ENCODE data around the gene CHST8. TPM values are rescaled to one million over a fixed set of nuclear protein-coding genes. Genes with fewer than 3 reads are reported as not detected.

Gene CHST8
- total RNA-seq, 4 donors from 2014 or later: not detected

GRCh38 chr19:33686262-33686661 lies 64.5 kb downstream of the CHST8 start:
- 86% methylated on average over 8 of the region's 8 CpGs; no CpG with 5 or more reads in 1 of the 2 donors for WGBS, 2 donors (ENCODE audit: low coverage in 1 of 2)
- no peak overlapping the region for H3K27ac ChIP-seq
- intact Hi-C loops (cut with DNase I; ENCODE audit: low total_unique reads): no loop called here
- no peak overlapping the region for H3K4me3 ChIP-seq
- in situ Hi-C loops (cut with MboI; ENCODE audit: low pct_ligation_motif_present in 1 of 4, low pct_unique_long_range_greater_than_20kb in 1 of 4, low sequenced_read_pairs in 3 of 4): no loop called here
- DNase-seq: no peak
- peaks cover 40% of the 10 kb centered on the region for H3K27me3 ChIP-seq
- no peaks in the 10 kb centered on the region for H3K4me1 ChIP-seq
- TF ChIP-seq POLR2A (IDR thresholded peaks at IDR 0.05) (no peak), POLR2AphosphoS5 (IDR thresholded peaks at IDR 0.05) (no peak), EP300 (IDR thresholded peaks at IDR 0.05; ENCODE audit: low read depth) (no peak), CTCF (IDR thresholded peaks at IDR 0.05) (no peak)
- H3K9me3 ChIP-seq: no peaks in the 10 kb centered on the region
- H3K36me3 ChIP-seq: no peaks in the 10 kb centered on the region

GRCh38 chr19:33686687-33687480 lies 65.1 kb downstream of the CHST8 start:
- DNase-seq: no peak
- in situ Hi-C loops (cut with MboI; ENCODE audit: low pct_ligation_motif_present in 1 of 4, low pct_unique_long_range_greater_than_20kb in 1 of 4, low sequenced_read_pairs in 3 of 4): no loop called here
- Histone ChIP-seq H3K27ac (no peak overlapping the region), H3K36me3 (no peaks in the 10 kb centered on the region), H3K4me3 (no peak overlapping the region), H3K9me3 (no peaks in the 10 kb centered on the region), H3K27me3 (peaks cover 38% of the 10 kb centered on the region), H3K4me1 (no peaks in the 10 kb centered on the region)
- TF ChIP-seq EP300 (IDR thresholded peaks at IDR 0.05; ENCODE audit: low read depth) (no peak), POLR2AphosphoS5 (IDR thresholded peaks at IDR 0.05) (no peak), CTCF (IDR thresholded peaks at IDR 0.05) (no peak), POLR2A (IDR thresholded peaks at IDR 0.05) (no peak)
- 78 to 80% methylated on average over 5 to 22 of the region's 24 CpGs for WGBS, 2 donors (ENCODE audit: low coverage in 1 of 2)
- intact Hi-C loops (cut with DNase I; ENCODE audit: low total_unique reads): no loop called here

- no peak for DNase-seq
- H3K4me3 ChIP-seq: no peak overlapping the region
- no peaks in the 10 kb centered on the region for H3K4me1 ChIP-seq
- no peak overlapping the region for H3K27ac ChIP-seq
- peaks cover 38% of the 10 kb centered on the region for H3K27me3 ChIP-seq
- in situ Hi-C loops (cut with MboI; ENCODE audit: low pct_ligation_motif_present in 1 of 4, low pct_unique_long_range_greater_than_20kb in 1 of 4, low sequenced_read_pairs in 3 of 4): no loop called here
- 65% methylated on average over 17 of the region's 17 CpGs; no CpG with 5 or more reads in 1 of the 2 donors for WGBS, 2 donors (ENCODE audit: low coverage in 1 of 2)
- intact Hi-C loops (cut with DNase I; ENCODE audit: low total_unique reads): no loop called here
- H3K9me3 ChIP-seq: no peaks in the 10 kb centered on the region
- TF ChIP-seq EP300 (IDR thresholded peaks at IDR 0.05; ENCODE audit: low read depth): no peak
- TF ChIP-seq CTCF (IDR thresholded peaks at IDR 0.05): no peak
- TF ChIP-seq POLR2AphosphoS5 (IDR thresholded peaks at IDR 0.05): no peak
- no peak for TF ChIP-seq POLR2A (IDR thresholded peaks at IDR 0.05)
- H3K36me3 ChIP-seq: no peaks in the 10 kb centered on the region
These were observed 65.9 kb downstream of the CHST8 start for GRCh38 chr19:33687481-33688170.

- Histone ChIP-seq H3K9me3 (no peaks in the 10 kb centered on the region), H3K4me1 (no peaks in the 10 kb centered on the region), H3K27me3 (peaks cover 33% of the 10 kb centered on the region), H3K4me3 (no peak overlapping the region), H3K27ac (no peak overlapping the region), H3K36me3 (no peaks in the 10 kb centered on the region)
- DNase-seq: no peak
- intact Hi-C loops (cut with DNase I; ENCODE audit: low total_unique reads) (no loop called here), in situ Hi-C loops (cut with MboI; ENCODE audit: low pct_ligation_motif_present in 1 of 4, low pct_unique_long_range_greater_than_20kb in 1 of 4, low sequenced_read_pairs in 3 of 4) (no loop called here)
- WGBS, 2 donors (ENCODE audit: low coverage in 1 of 2): 55% methylated on average over 12 of the region's 12 CpGs; no CpG with 5 or more reads in 1 of the 2 donors
- TF ChIP-seq POLR2A (IDR thresholded peaks at IDR 0.05): no peak
- TF ChIP-seq CTCF (IDR thresholded peaks at IDR 0.05): no peak
- TF ChIP-seq EP300 (IDR thresholded peaks at IDR 0.05; ENCODE audit: low read depth): no peak
These were observed 66.6 kb downstream of the CHST8 start for GRCh38 chr19:33688171-33688992.
